HG03175 (cell line): ENCODE measurements around the gene RNF208.

ENCODE experiments used
- ATAC-seq: cut with Tn5 transposase; IDR thresholded peaks from one replicate; pipeline ENCODE4 v1.9.1; 2021; ENCODE audit warnings: mild to moderate bottlenecking, moderate library complexity; ENCODE audit not compliant: unreplicated experiment

The RNF208 gene

DNA sequence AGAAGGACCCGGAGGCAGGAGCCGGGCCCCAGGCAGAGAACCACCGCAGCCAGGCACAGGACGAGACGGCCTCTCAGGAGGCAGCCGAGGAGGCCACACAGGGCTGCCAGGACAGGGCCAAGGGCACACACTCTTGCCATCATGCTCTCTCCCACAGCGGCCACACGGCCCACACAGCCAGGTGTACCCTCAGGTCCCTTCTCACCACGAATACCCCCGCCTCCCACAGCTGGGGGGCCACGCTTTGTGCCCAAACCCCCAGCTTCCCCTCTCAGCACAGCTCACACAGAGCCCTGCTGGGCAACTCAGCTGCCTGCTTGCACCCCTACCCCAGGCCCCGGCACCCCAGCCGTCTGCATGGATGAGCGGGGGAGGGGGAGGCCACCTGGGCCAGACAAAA, 28.3 kb downstream of the RNF208 start:
- no peak for ATAC-seq

DNA sequence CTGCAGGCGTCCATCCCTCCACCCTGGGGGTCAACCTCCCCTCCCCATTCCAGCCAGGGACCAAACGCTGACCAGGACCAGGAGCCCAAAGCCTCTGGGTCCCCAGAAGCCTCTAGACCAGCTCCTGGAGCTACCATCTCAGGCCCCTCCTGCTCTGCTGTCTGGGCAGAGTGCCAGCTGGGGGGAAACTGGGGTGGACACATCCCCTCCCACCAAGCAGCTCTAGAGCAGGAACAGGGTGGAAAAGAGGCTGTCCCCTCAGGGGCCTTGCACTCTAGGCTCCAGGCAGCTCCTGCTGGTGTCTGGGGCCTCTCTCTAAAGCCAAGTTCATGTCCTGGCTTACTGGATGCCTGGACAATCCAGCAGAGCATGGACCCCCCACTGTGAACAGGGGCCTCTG, 29.2 kb downstream of the RNF208 start:
- ATAC-seq = no peak

DNA sequence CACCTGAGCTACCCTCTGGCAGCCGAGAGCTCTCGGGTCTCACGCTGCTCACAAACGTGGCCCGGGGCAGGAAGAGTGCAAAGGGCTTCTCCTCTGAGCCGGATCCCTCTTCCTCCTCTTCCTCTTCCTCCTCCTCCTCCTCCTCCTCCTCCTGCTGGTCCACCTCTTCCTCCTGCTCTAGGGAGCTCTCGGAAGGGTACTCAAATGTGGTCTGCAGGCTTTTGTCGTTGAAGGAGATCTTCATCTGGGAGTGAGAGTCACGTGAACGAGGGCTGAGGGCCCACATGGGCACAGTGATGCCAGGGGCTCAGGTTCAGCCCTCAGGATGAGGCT, 29.6 kb downstream of the RNF208 start:
- ATAC-seq = no peak

DNA sequence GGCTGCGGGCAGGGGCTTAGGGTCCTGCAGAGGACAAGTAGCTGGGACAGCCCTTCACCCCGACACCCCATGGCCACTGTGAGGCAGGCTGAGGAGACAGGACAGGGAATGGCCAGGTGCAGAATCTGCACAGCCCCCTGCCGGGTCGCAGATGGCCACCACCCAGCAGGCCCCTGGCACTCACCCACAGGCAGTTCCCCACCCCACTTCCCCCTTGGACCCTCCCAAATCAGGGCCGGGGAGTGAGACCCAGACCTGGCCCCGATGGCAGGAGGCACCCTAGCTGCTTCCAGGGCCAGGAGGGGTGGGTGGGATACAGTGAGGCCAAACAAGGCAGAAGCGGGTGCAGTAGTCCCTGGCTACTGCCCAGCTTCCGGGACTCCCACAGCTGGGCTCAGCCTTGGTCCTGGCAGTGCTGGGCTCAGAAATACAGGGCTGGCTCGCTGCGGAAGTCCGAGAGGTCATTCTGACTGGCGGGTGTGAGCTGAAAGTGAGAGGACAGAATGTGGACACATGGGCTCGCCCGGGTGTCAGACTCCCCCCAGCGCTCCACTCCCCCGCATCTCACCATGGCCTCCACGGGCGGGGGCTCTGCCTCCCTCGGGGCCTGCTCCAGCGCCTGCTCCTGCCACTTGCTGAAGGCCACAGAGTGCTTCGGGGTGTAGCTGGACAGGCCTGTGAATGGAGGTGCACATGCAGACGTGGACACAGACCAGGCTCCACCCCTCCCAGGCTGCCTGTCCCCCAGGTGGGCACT, 30.2 kb downstream of the RNF208 start:
- no peak for ATAC-seq

DNA sequence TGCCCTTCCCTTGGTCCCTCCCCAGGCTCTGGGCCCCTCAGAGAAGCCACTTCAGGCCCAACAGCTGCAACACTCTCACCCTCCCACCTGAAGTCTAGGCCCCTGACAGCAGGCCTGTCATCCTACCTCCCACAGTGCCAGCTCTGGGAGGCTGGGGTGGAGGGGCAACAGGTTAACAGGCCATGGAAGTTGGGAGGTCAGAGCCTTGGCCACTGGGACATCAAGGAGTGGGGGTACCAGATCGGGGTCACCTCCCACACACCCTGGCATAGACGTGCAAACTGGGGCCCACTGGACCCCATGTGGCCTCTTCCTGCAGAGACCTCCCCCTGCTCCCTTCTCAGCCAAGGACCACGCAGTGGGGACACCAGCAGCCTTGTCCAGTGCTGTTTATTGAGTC, 30.8 kb downstream of the RNF208 start:
- ATAC-seq = no peak

DNA sequence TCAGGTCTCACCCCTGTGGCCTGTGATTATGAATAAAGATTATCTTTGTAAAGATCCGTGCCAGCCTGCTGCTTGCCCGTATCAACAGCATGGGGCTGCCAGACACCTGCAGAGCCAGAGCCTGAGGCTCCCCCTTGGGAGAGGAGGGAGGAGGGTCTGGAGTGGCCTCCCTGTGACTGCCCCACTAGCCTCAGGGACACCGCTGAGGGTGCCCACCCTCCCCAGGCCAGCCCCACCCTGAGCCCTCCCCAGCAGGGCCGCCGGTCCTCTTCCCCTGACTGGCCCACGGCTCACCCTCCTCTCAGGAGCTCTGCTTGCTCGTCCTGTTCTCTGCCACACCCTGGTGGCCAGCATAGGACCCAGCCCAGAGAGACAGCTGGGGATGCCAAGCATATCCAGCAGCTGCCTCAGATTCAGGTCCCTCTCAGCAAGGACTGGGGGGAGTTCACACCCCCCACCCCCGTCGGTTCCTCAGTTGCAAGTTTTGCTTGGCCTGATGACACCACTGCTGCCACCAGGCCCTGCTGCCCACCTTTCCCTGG, 31.7 kb downstream of the RNF208 start:
- ATAC-seq = no peak

DNA sequence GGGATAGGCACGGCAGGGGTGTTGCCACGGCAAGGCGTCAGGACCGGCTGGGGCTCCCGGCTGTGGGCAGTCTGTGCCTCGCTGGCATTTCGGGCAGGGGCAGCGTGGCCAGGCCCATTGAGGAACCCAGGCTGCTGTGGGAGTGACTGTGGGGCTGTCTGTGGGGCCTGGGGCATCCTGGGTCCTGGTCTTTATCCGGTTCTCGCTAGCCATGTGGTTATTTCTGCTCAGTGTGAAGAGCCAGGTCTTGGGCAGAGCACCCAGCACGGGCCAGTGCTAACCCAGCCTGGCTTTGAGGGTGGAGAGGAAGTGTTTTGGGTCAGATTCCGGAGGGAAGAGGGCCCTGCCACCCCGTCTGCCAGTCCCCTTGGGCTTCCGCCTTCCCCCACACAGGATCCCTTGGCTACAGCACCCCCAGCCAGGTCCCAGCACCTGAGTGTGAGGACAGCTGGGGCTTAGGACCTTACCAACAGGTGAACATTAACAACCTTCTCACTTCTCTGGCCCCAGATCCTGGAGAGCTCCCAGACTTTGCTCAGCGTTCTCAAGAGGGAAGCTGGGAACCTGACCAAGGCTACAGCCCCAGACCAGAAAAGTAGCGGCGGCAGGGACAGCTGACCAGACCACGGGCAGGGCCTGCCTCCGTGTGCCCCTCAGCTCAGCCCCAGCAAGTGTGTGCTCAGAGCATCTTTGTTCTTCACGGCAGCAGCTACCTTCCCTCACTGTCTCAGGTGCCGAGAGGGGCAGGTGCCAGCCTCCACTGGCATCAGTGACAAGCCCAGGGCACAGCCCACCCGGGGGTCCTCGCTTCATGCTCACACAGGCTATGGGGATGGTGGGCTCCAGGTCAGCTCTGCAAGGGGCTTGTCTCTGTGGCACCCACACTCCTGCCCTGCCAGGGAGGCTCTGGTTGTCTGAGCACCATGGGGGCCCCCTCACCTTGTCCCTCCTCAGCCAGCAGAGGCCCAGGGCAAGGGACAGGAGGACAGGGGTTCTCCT, 32.4 kb downstream of the RNF208 start:
- no peak for ATAC-seq

DNA sequence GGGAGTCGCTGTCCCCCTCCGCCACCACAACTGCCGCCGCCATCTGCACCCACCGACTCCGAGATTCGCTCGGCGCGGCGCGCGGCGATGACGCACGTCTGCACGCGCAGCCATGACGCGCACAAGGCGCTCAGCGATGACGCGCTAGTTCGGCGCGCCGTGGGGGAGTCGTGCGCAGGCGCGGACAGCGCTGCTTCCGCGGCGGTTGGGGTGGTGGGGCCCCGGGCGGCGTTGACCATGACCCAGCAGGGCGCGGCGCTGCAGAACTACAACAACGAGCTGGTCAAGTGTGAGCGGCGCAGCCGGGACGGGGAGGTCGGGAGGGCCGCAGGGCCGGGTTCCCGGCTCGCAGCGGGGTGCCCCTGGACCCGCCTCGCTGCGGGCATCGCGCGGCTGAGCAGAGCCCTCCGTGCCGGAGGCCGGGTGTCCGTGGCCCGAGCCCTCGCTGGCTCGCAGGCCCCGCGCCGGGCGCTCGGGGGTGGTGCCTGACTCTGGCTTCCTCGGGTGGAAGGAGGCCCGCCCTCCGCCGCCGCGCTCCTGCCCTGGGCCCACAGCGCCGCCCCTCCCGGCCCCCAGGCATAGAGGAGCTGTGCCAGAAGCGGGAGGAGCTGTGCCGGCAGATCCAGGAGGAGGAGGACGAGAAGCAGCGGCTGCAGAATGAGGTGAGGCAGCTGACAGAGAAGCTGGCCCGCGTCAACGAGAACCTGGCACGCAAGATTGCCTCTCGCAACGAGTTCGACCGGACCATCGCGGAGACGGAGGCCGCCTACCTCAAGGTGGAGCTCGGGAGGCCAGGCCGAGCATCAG, 33.3 kb downstream of the RNF208 start, which contains the start of the genes ANAPC2 and SSNA1:
Gene ANAPC2, minus strand, starts transcription at position 71 of the 807 bp plus-strand sequence. Its CDS starts 28 bp downstream, at position 43.
Gene SSNA1, plus strand, starts transcription at position 187 of the 807 bp plus-strand sequence. Its CDS starts 51 bp downstream, at position 238.
- peak; percentile 84 for ATAC-seq

DNA sequence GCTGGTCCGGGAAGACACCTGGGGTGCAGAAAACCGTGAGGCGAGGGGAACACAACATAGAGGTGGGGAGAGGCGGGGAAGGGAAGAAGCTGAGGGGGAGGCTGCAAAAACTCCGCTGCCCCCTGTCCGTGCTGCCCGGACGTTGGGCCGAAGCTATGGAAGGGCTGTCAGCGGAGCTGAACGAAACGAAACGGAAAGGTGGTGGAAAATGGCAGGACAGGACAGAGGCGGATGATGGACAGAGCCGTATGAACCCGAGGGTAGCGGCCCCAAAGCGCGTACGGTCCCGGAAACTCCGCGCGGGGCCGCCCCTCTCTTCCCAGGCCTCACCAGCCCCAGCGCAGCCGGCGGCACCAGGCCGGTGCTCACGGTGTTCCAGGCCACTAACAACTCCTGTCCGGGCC, 34.0 kb downstream of the RNF208 start:
- ATAC-seq = no peak

DNA sequence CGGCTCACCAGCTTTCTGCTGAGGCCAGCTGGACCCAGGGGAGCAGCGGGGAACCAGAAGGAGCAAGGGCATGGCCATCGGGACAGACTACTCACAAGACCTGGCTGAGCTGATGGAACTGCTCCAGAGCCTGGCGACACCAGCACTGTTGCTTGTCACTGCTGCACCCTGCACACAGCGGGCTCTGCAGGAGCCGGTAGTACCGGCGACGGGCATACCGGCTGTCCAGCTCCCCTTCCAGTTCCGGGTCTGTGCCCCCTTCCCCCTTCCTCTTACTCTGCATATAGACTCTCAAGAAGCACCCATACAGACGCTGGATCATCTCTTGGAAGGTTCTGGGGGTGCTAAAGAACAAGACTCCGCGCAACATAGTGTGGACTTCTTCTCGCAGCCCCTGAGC, 34.7 kb downstream of the RNF208 start:
- no peak for ATAC-seq

DNA sequence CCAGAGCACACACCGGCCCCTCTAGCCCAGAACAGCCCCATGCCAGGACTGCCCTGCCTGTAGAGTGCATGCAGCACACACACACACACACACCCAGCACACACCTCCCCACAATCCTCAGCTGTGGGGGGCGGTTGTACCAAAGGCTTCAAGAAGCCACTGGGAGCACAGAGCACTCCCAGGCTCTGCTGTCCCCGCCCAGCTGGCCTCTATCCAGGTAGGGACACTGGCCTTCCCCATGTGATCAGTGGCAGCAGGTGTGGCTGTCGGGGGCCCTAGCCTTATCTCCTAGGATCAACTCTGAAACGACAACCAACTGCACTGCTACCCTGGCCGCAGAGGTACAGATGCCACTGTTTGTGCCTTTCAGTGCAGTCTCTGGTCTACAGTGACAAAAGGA, 35.7 kb downstream of the RNF208 start:
- ATAC-seq = no peak

DNA sequence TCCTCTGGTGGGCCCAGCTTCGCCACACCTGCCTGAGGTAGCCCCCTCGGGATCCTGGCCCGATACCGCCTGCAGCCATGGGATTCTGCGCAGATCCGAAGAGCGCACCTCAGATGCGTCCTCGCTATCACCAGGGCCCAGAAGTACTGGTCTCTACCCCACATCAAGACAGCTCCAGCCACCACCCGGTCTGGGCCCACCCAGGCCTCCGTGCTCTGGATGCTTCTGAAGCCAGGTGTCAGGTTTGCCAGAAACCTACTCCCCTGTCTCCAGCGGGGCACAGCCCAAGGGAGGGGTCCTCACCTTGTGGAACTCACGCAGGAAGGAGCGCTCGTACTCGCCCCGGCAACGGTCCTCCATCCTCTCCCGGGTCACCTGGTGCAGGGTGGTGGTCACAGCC, 36.1 kb downstream of the RNF208 start:
- ATAC-seq = no peak

DNA sequence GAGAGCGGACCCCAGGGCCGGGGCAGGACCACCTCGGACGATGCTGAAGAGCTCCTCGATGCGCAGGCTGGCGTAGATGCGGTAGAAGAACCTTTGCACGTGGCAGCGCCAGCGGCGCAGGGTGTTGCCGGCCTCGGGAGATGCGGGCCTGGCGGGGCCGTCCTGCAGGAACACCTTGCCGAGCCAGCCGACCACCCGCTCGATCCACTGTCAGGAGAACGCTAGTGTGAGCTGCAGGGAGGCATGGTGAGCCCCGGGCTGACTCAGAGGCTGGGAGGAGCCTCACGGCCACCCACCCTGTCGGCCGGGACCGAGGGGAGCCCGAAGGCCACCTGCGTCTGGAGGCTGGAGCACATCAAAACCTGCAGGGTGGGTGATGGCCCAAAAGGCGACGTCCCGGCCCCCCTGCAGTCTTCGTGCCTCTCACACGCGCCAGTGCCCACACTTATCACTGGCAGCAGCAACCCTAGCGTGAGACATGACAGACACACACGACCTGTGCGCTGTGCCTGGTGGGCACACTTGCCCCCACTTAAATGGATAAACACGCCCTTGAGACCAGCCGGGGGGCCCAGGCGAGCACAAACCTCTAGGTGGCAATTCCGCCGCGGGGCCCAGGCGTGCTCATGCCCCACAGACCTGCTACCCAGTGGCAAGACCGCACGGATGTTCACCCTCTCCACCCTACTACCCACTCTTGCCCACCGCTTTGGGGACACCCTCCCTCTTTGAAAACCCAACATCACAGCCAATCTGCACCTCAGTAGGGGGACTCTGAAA, 37.0 kb downstream of the RNF208 start:
- no peak for ATAC-seq

DNA sequence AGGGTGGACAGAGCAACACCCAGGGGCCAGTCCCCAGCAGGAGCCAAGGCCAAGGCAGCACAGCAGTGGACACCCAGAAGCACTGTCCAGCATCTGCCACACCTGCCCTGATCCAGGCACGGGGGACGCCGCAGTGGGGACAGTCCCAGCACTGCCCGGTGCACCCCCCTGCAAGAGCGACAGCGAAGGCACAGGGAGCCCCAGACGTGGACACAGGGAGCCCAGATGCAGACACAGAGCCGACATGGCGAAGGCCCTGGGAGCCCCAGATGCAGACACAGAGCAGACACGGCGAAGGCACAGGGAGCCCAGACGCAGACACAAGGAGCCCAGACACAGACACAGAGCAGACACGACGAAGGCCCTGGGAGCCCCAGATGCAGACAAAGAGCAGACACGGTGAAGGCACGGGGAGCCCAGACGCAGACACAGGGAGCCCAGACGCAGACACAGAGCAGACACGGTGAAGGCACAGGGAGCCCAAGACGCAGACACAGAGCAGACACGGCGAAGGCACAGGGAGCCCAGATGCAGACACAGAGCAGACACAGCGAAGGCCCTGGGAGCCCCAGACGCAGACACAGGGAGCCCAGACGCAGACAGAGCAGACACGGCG, 38.0 kb downstream of the RNF208 start:
- ATAC-seq = no peak

DNA sequence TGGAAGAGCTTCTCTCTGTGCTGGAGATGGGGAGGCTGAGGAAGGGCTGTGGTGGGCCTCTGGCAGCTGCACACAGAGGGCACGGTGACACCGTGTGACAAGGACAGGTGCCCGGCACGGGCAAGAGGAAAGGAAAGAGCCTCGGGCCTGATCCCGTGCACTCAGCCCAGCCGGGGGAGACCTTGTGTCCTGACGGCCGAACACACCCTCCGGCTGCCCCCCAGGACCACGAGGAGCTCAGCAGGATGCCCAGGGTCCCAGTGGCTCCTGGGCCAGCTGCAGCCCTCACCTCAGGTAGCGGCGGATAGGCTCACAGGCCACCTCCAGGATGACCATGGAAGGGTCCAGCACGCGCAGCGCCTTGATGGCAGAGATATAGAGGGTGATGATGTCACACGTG, 39.2 kb downstream of the RNF208 start:
- no peak for ATAC-seq

DNA sequence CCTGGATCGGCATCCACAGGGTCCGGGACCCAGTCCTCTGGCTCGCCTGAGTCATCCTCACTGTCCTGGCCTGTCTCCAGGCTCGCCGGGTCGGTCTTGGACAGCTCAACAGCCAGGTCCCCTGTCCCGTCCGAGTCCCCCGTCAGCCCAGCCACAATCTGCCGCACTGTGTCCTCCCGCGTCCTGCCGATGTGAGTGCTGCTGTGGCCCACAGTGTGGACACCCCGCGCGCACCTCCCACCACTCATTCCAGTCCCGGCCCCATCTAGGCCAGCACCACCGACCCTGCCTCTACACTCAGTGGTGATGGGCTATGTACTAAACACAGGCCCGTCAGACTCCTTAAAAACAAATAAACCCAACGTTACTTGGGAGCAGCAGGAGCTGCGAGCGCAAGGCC, 40.4 kb downstream of the RNF208 start:
- no peak for ATAC-seq

DNA sequence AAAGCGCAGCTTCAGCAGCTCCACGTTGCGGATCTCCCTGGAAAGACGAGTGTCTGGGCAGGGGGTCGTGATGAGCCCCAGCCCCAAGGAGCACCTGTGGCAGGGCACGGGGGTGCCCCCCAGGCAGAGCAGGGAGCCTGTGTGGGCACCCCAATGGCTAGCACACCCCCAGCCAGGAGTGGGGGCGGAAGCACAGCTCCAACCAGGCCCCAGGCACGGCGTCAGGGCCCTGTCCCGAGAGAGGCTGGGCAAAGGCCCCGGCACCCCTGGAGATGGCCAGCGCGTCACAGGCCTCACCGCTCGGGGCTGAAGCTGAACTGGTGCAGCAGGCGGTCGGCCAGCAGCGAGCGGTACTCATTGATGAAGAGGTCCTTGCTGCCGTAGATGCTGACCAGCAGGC, 41.5 kb downstream of the RNF208 start:
- ATAC-seq = no peak

DNA sequence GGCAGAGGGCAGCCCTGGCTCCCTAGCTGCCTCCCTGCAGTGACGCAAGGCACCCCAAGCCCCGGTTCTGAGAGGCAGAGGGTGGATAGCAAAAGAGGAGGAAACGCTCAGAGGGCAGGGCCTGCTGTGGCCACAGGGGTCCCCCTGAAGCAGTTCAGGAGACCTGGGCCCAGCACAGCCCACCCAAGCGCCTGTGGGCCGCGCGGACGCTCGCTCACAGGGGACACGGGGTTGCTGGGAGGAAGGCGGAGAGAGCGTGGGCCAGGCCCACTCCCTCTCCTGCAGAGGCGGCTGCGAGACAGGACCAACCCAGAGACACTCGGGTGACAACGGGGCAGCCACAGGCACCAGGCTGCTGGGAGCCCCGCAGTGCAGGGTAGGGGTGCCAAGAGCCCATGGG, 42.3 kb downstream of the RNF208 start:
- ATAC-seq = no peak

DNA sequence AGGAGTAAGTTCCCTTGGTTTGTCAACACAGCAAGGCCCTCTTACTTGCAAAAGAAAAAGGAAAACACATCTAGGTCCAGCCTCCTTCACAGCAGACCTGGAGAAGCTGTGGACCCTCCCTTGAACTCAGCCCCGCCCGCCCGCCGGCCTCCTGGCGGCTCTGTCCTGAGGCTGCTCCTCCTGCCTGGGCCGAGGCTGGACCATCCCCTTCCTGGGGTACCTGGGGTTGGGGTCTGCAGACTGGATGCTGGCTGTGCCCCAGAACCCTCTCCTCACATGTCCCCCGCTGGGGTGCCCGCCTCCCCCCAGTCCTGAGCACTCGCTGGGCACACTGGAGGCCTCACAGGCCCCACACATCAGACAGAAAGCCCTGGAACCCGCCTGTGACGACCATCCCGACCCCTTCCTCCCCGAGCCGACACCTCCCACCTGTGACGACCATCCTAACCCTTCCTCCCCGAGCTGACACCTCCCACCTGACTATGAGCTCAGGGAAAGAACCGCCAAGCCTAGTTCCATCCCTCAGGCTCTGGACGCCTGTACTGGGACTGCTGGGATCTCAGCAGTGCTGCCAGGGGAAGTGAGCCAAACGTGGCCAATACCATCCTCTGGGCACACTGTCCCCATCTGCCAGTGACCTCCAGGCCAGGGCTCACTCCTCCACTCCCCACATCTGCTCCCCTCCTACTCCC, 43.0 kb downstream of the RNF208 start:
- no peak for ATAC-seq
